Endodermal cell (in vitro differentiated cells): Measurements from ENCODE around the gene NFIA. TPM values are rescaled to one million over a fixed set of nuclear protein-coding genes. Genes with fewer than 3 reads are reported as not detected.

ENCODE experiments used
- DNase-seq: peaks from one replicate; pipeline ENCODE4 v3.0.0-alpha.2; 2017
- H3K27ac ChIP-seq: 2 replicates; pipeline ENCODE4 v1.5.1; 2013; ENCODE audit warnings: mild to moderate bottlenecking, low read depth, low read length, moderate library complexity
- H3K27me3 ChIP-seq: 2 replicates; pipeline ENCODE4 v1.6.1; 2013; ENCODE audit warnings: mild to moderate bottlenecking, low read length, moderate library complexity; ENCODE audit not compliant: insufficient read depth, control insufficient read depth, poor library complexity, severe bottlenecking
- H3K36me3 ChIP-seq: 2 replicates; pipeline ENCODE4 v1.7.0; 2013; ENCODE audit warnings: mild to moderate bottlenecking, low read length, moderate library complexity; ENCODE audit not compliant: control insufficient read depth, insufficient read depth
- H3K4me1 ChIP-seq: one replicate; pipeline ENCODE4 v1.7.0; 2013; ENCODE audit warnings: low read length; ENCODE audit not compliant: control insufficient read depth, insufficient read depth
- H3K4me3 ChIP-seq: 2 replicates; pipeline ENCODE4 v1.5.1; 2013; ENCODE audit warnings: mild to moderate bottlenecking, low read length, moderate library complexity
- H3K9ac ChIP-seq: 2 replicates; pipeline ENCODE4 v1.6.1; 2013; ENCODE audit warnings: mild to moderate bottlenecking, low read length, moderate library complexity; ENCODE audit not compliant: poor library complexity, severe bottlenecking; ENCODE audit errors: extremely low read depth
- H3K9me3 ChIP-seq: 2 replicates; pipeline ENCODE4 v1.6.1; 2013; ENCODE audit warnings: mild to moderate bottlenecking, low read length, moderate library complexity; ENCODE audit not compliant: control insufficient read depth
- H3K27ac Mint-ChIP-seq: 2 replicates; pipeline ENCODE4 v1.8.0; 2020; ENCODE audit warnings: mixed read lengths
- H3K27me3 Mint-ChIP-seq: 2 replicates; pipeline ENCODE4 v1.8.0; 2021; ENCODE audit warnings: mild to moderate bottlenecking, mixed read lengths; ENCODE audit not compliant: insufficient read depth
- H3K36me3 Mint-ChIP-seq: 2 replicates; pipeline ENCODE4 v1.8.0; 2020; ENCODE audit warnings: low read depth, mixed read lengths
- H3K4me1 Mint-ChIP-seq: 2 replicates; pipeline ENCODE4 v1.8.0; 2020; ENCODE audit warnings: mixed read lengths
- H3K4me3 Mint-ChIP-seq: 2 replicates; pipeline ENCODE4 v1.8.0; 2020; ENCODE audit warnings: mild to moderate bottlenecking, moderate library complexity, mixed read lengths
- H3K9me3 Mint-ChIP-seq: 2 replicates; pipeline ENCODE4 v1.8.0; 2020; ENCODE audit warnings: mild to moderate bottlenecking, mixed read lengths
- CTCF ChIP-seq: fragments of 200-600 bp; sonication (generic); conservative IDR thresholded peaks from 2 replicates; pipeline ENCODE4 v1.5.0; 2021; ENCODE audit warnings: antibody characterized with exemption, mild to moderate bottlenecking
- WGBS, 2 experiments: methylation state at CpG; one replicate each; pipeline versions ENCODE4 v1.1.5 to v1.1.7; 2013; ENCODE audit warnings: missing lambda C conversion rate in 2 of 2, mixed read lengths in 1 of 2; ENCODE audit not compliant: insufficient coverage in 1 of 2, insufficient read length in 1 of 2; 5-methylcytosine and 5-hydroxymethylcytosine counted together
- total RNA-seq, 2 donors: library from RNA; stranded (reverse); fragmentation: NEBNext Ultra II Directional in 1 of 2; extraction: Animal tissue kit (Norgen Biotek cat#: 25700) in 1 of 2; gene quantifications; 2 replicates in 1 of 2; 3 replicates in 1 of 2; pipeline ENCODE4 v1.2.1, GENCODE V29; 2021

Gene NFIA
- total RNA-seq, 2 donors from 2014 or later: 2.3 to 3.8 TPM

GRCh38 chr1:61453111-61453961, 371.0 kb downstream of the NFIA start:
- H3K27me3 Mint-ChIP-seq: no peaks in the 10 kb centered on the region
- H3K27me3 ChIP-seq: no peaks in the 10 kb centered on the region
- WGBS, 2 experiments: 24 to 40% methylated on average over 6 to 10 of the region's 10 CpGs
- peak overlapping the region; percentile 78 for H3K27ac Mint-ChIP-seq
- peaks cover 15% of the 10 kb centered on the region for H3K4me1 ChIP-seq
- peak; percentile 95 for DNase-seq
- H3K4me1 Mint-ChIP-seq: peaks cover 27% of the 10 kb centered on the region
- no peaks in the 10 kb centered on the region for H3K36me3 ChIP-seq
- no peaks in the 10 kb centered on the region for H3K9me3 ChIP-seq
- H3K9me3 Mint-ChIP-seq: no peaks in the 10 kb centered on the region
- peak overlapping the region; percentile 0 for H3K9ac ChIP-seq
- H3K4me3 ChIP-seq: peak overlapping the region; percentile 21
- peak overlapping the region; percentile 99 for H3K27ac ChIP-seq
- H3K36me3 Mint-ChIP-seq: no peaks in the 10 kb centered on the region
- peak; percentile 90 for TF ChIP-seq CTCF
- no peak overlapping the region for H3K4me3 Mint-ChIP-seq

GRCh38 chr1:61455400-61455799, 373.0 kb downstream of the NFIA start:
- no peak for TF ChIP-seq CTCF

DNA sequence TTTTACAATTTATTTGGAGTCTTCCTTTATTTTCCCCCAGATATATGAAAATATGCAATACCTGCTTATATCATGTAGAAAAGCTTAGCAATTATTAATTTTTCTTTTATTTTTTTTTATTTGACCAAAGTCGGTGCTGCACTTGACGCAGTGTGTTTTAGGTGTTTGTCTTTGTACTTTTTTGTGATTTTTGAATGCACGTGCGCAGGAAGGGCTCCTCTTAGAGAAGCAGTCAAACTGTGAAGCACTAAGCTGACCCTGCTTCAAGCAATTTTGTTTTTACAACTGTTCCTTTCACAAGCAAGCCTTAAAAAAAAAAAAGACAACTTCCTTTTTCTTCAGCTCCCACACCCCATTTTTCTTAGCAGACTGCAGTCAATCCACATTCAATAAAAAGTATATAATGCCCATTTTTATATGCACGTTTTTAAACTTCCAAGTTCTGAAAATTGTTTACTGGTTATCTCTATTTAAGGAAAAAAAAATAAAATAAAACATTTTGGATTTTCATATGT, 375.2 kb downstream of the NFIA start:
- 81% methylated on average over 5 of the region's 5 CpGs; no CpG with 5 or more reads in 1 of the 2 experiments for WGBS, 2 experiments
- Histone ChIP-seq H3K9ac (no peak overlapping the region), H3K36me3 (no peaks in the 10 kb centered on the region), H3K9me3 (no peaks in the 10 kb centered on the region), H3K27me3 (no peaks in the 10 kb centered on the region), H3K27ac (no peak overlapping the region), H3K4me3 (no peak overlapping the region), H3K4me1 (peaks cover 11% of the 10 kb centered on the region)
- Mint-ChIP-seq H3K27me3 (no peaks in the 10 kb centered on the region), H3K36me3 (no peaks in the 10 kb centered on the region), H3K4me3 (no peak overlapping the region), H3K27ac (no peak overlapping the region), H3K4me1 (peaks cover 48% of the 10 kb centered on the region), H3K9me3 (no peaks in the 10 kb centered on the region)
- no peak for TF ChIP-seq CTCF
- no peak for DNase-seq

More at GRCh38 chr1:61455400-61455799, 373.0 kb downstream of the NFIA start:
- 97 to 100% methylated on average over 4 to 7 of the region's 7 CpGs for WGBS, 2 experiments
- no peak overlapping the region for H3K4me3 ChIP-seq
- Mint-ChIP-seq H3K4me1 (peaks cover 40% of the 10 kb centered on the region), H3K4me3 (no peak overlapping the region), H3K9me3 (no peaks in the 10 kb centered on the region), H3K36me3 (no peaks in the 10 kb centered on the region), H3K27ac (no peak overlapping the region), H3K27me3 (no peaks in the 10 kb centered on the region)
- DNase-seq: no peak
- no peaks in the 10 kb centered on the region for H3K9me3 ChIP-seq
- peaks cover 15% of the 10 kb centered on the region for H3K4me1 ChIP-seq
- H3K36me3 ChIP-seq: no peaks in the 10 kb centered on the region
- no peak overlapping the region for H3K27ac ChIP-seq
- no peak overlapping the region for H3K9ac ChIP-seq
- H3K27me3 ChIP-seq: no peaks in the 10 kb centered on the region
